ENCODE data around the gene COPG1.

Gene COPG1

DNA sequence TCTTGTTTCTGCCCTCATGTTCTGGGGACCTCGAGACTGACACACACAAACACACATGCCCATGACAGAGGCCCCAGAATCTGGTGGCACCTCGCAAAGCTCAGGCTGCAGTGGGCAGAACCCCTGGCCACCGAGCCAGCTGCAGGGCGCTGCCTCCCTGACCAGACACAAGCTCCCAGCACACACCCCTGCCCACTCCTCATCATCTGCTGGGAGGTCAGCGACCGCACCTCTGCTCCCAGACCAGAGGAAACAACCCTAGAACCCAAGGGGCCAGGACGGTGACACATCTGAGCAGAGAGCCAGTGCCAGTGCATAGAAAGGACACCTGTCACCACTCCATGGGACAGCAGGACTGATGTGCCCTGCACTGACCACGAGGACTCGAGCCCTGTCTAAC is 72.5 kb downstream of the COPG1 start:
- no CpG with 5 or more reads among the region's 9 CpGs for WGBS (ENCODE audit: insufficient coverage, insufficient read length)
- peaks cover 14% of the 10 kb centered on the region for H3K36me3 ChIP-seq (ENCODE audit: control insufficient read depth, insufficient read depth, low read length)
- no peaks in the 10 kb centered on the region for H3K4me1 ChIP-seq (ENCODE audit: control insufficient read depth, insufficient read depth, low read length)
- no peaks in the 10 kb centered on the region for H3K9me3 ChIP-seq (ENCODE audit: control insufficient read depth, insufficient read depth, low read length)
- no peak for DNase-seq (ENCODE audit: low read depth, low spot score)
- no peaks in the 10 kb centered on the region for H3K27me3 ChIP-seq (ENCODE audit: control insufficient read depth, insufficient read depth, low read length)
- no peak overlapping the region for H3K4me3 ChIP-seq (ENCODE audit: low read length)
- H3K27ac ChIP-seq (ENCODE audit: low read length), result no peak overlapping the region

DNA sequence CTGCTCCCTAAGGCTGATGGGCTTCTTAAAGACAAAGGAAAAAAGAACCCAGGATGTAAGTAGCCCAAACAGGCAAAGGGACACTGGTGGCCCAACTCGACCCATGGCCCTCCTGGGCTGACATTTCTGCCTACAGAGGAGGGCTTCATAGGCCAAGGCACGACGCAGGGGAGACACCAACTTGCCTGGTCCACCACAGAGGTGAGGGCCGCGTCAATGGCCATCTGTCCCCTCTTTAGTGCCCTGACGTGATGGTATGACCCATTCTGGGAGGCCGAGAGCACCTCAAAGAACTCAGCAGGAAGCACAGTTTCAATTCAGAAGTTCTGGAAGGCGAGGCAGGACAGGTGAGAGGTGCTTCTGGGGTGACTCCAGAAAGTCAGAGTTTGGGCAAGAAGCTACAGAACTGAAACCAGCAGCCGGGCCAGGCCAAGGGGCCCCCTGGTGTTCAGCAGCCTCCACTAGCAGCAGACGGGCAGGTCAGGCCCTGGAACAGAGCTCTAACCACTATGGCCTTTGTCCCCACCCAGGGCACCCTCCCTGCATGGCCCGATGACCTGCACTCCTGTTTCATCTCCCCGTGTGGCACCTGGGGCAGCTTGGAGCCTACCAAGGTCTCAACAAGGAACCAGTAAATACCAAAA is 74.4 kb downstream of the COPG1 start:
- peaks cover 13% of the 10 kb centered on the region for H3K36me3 ChIP-seq (ENCODE audit: control insufficient read depth, insufficient read depth, low read length)
- H3K9me3 ChIP-seq (ENCODE audit: control insufficient read depth, insufficient read depth, low read length), result no peaks in the 10 kb centered on the region
- no CpG with 5 or more reads among the region's 12 CpGs for WGBS (ENCODE audit: insufficient coverage, insufficient read length)
- H3K27me3 ChIP-seq (ENCODE audit: control insufficient read depth, insufficient read depth, low read length), result no peaks in the 10 kb centered on the region
- no peaks in the 10 kb centered on the region for H3K4me1 ChIP-seq (ENCODE audit: control insufficient read depth, insufficient read depth, low read length)
- DNase-seq (ENCODE audit: low read depth, low spot score), result no peak
- no peak overlapping the region for H3K4me3 ChIP-seq (ENCODE audit: low read length)
- H3K27ac ChIP-seq (ENCODE audit: low read length), result no peak overlapping the region

DNA sequence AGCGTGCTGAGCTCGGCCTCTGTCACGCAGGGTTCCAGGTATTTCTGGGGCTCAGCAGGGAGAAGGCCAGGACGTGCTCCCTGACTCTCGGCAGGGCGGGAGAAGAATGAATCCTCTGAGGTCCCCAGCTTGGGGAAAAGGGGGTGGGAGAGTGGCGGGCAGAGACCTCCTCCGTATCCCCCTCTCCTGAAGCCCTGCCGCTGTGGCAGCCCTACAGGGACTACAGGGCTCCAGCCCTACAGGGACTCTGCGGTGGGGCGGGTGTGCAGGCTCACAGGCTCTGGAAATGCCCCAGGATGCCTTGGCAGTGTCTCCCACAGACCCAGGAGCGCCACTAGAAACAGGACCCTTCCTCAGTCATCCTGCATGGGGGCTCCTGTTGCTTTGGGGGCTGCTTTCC is 75.4 kb downstream of the COPG1 start:
- no CpG with 5 or more reads among the region's 12 CpGs for WGBS (ENCODE audit: insufficient coverage, insufficient read length)
- Histone ChIP-seq H3K27me3 (ENCODE audit: control insufficient read depth, insufficient read depth, low read length) (no peaks in the 10 kb centered on the region), H3K9me3 (ENCODE audit: control insufficient read depth, insufficient read depth, low read length) (no peaks in the 10 kb centered on the region), H3K36me3 (ENCODE audit: control insufficient read depth, insufficient read depth, low read length) (peaks cover 11% of the 10 kb centered on the region; the same call in 1 of the 2 replicates), H3K27ac (ENCODE audit: low read length) (no peak overlapping the region), H3K4me1 (ENCODE audit: control insufficient read depth, insufficient read depth, low read length) (no peaks in the 10 kb centered on the region), H3K4me3 (ENCODE audit: low read length) (no peak overlapping the region)
- no peak for DNase-seq (ENCODE audit: low read depth, low spot score)

DNA sequence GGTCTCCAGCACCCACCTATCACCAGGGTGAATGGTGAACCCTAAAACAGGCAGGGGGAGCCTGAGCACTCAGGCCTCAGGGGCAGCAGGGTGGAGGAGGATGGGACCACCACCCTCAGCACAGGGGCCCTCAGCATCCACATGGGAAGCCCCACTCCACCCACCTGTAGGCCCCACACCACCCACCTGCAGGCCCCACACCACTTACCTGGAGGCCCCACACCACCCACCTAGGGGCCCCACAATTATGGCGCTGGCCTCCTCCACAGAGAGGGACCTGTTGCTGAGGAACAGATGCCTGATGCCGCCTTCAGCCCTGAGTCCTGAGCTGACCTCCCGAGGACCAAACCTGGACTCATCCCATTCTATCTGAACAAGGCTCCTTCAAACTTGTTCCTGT is 76.0 kb downstream of the COPG1 start:
- Histone ChIP-seq H3K4me1 (ENCODE audit: control insufficient read depth, insufficient read depth, low read length) (no peaks in the 10 kb centered on the region), H3K36me3 (ENCODE audit: control insufficient read depth, insufficient read depth, low read length) (peaks cover 11% of the 10 kb centered on the region; the same call in 1 of the 2 replicates), H3K9me3 (ENCODE audit: control insufficient read depth, insufficient read depth, low read length) (no peaks in the 10 kb centered on the region)

DNA sequence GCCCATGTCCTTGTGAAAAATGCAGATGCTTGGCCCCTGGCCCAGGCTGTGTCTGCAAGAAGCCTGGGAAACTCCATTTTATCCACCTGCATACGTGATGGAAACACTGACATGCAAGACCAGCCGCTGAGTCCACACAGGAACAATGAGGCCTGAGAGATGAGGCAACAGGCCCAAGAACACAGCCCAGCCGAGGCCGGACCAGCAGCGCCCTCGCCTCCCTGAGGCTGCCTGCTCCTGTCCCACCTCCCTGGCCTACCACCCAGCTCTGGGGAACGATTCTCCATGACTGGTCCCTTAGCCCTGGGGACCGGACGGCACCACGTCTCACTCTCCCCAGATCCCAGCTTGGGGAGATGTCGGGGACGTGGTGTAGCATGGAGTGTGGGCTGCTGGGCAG is 76.7 kb downstream of the COPG1 start:
- no CpG with 5 or more reads among the region's 12 CpGs for WGBS (ENCODE audit: insufficient coverage, insufficient read length)
- no peak for DNase-seq (ENCODE audit: low read depth, low spot score)
- no peaks in the 10 kb centered on the region for H3K4me1 ChIP-seq (ENCODE audit: control insufficient read depth, insufficient read depth, low read length)

More for the DNA sequence above, 76.0 kb downstream of the COPG1 start:
- WGBS (ENCODE audit: insufficient coverage, insufficient read length), result no CpG with 5 or more reads among the region's 3 CpGs
- Histone ChIP-seq H3K27ac (ENCODE audit: low read length) (no peak overlapping the region), H3K27me3 (ENCODE audit: control insufficient read depth, insufficient read depth, low read length) (no peaks in the 10 kb centered on the region), H3K4me3 (ENCODE audit: low read length) (no peak overlapping the region)
- no peak for DNase-seq (ENCODE audit: low read depth, low spot score)

DNA sequence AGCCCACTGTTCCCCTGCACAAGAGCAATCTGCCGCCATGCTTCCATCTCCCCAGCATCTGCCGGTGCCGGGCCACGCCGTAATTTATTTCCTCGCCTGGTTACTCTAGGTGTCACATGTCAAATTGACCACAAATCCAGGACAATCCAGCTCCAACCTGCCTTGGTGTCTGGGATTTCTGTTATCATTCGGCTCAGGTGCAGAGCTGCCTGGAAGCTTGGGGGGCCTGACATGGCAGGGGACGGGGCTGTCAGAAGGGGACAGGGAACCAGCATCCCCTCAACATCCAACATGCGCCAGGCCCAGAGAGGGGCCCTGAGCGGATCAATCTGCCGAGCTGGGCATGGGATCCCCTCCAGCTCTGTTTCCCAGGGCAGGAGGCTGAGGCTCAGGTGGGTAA is 77.2 kb downstream of the COPG1 start:
- Histone ChIP-seq H3K9me3 (ENCODE audit: control insufficient read depth, insufficient read depth, low read length) (no peaks in the 10 kb centered on the region), H3K27ac (ENCODE audit: low read length) (no peak overlapping the region), H3K4me3 (ENCODE audit: low read length) (no peak overlapping the region), H3K4me1 (ENCODE audit: control insufficient read depth, insufficient read depth, low read length) (no peaks in the 10 kb centered on the region), H3K36me3 (ENCODE audit: control insufficient read depth, insufficient read depth, low read length) (0 out of 2 replicates have a peak, but pooled peaks cover 2% of the 10 kb centered on the region), H3K27me3 (ENCODE audit: control insufficient read depth, insufficient read depth, low read length) (no peaks in the 10 kb centered on the region)
- WGBS (ENCODE audit: insufficient coverage, insufficient read length), result no CpG with 5 or more reads among the region's 11 CpGs
- DNase-seq (ENCODE audit: low read depth, low spot score), result no peak

More for the DNA sequence above, 76.7 kb downstream of the COPG1 start:
- Histone ChIP-seq H3K27ac (ENCODE audit: low read length) (no peak overlapping the region), H3K27me3 (ENCODE audit: control insufficient read depth, insufficient read depth, low read length) (no peaks in the 10 kb centered on the region), H3K36me3 (ENCODE audit: control insufficient read depth, insufficient read depth, low read length) (peaks cover 5% of the 10 kb centered on the region; the same call in 1 of the 2 replicates), H3K4me3 (ENCODE audit: low read length) (no peak overlapping the region), H3K9me3 (ENCODE audit: control insufficient read depth, insufficient read depth, low read length) (no peaks in the 10 kb centered on the region)
